Tracheal epithelial cell (primary cell): ENCODE measurements around the gene GRAPL. TPM values are rescaled to one million over a fixed set of nuclear protein-coding genes. Genes with fewer than 3 reads are reported as not detected.

Experiments
- total RNA-seq: library from RNA; depleted of rRNA; stranded (reverse); fragments of >200 nt; gene quantifications from 2 replicates; pipeline ENCODE4 v1.2.1, GENCODE V29; 2014

The GRAPL gene
- total RNA-seq: not detected in 2 replicates

GRCh38 chr17:19127148-19127980, at the start of gene GRAPL:
TSS of gene GRAPL (plus strand) at chr17:19127589. CDS start at chr17:19127620, 31 bp downstream.

Other genes starting within 250 kb of the GRAPL start
- gene SLC5A10, start 175.4 kb upstream of the GRAPL start, total RNA-seq: under 0.01 TPM in 1 of 2 replicates, not detected in the other
- gene FAM83G, start 122.8 kb upstream of the GRAPL start, total RNA-seq: 44.8 and 48.0 TPM in 2 replicates
- gene GRAP, start 80.6 kb upstream of the GRAPL start, total RNA-seq: 1.5 TPM in 1 of 2 replicates, not detected in the other
- 14.3 and 22.9 TPM in 2 replicates for gene EPN2, start 109.8 kb downstream of the GRAPL start, total RNA-seq
- gene B9D1, start 235.1 kb downstream of the GRAPL start, total RNA-seq: 14.7 and 22.9 TPM in 2 replicates